GM12864 (cell line): ENCODE data around the gene ZFP92.

ENCODE experiments used
- DNase-seq: peaks from one replicate; pipeline ENCODE4 v3.0.0-alpha.2; 2011; ENCODE audit warnings: low read depth
- H3K4me3 ChIP-seq: 2 replicates; pipeline ENCODE4 v1.5.1; 2011; ENCODE audit warnings: mild to moderate bottlenecking, low read depth, low read length, control low read depth
- TF ChIP-seq, protein P1 (sequence below): IDR thresholded peaks from 2 replicates; pipeline ENCODE4 v1.5.1; 2011; ENCODE audit warnings: low read depth, mild to moderate bottlenecking, moderate library complexity, low read length, control low read depth, inconsistent platforms; ENCODE audit errors: missing control alignments

The ZFP92 gene

DNA sequence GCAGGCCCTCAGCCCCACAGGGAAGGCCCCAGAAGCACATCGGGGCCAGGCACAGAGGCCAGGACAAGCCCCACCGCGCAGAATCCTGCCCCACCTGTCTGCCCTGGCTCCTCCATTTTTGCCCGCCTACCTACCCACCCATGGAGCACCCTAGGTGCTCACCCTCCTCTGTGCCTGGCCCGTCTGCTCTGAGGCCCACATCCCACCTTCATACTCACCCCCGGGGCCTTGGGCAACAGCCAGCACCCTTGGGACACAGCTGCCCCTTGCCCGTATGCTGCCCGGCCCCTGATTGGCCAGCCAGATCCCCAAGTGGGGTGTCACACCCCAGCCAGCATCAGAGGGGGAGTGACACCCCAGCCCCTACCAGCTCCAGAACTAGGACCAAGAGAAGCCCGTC lies 45.4 kb downstream of the ZFP92 start:
- TF ChIP-seq, protein P1, sequence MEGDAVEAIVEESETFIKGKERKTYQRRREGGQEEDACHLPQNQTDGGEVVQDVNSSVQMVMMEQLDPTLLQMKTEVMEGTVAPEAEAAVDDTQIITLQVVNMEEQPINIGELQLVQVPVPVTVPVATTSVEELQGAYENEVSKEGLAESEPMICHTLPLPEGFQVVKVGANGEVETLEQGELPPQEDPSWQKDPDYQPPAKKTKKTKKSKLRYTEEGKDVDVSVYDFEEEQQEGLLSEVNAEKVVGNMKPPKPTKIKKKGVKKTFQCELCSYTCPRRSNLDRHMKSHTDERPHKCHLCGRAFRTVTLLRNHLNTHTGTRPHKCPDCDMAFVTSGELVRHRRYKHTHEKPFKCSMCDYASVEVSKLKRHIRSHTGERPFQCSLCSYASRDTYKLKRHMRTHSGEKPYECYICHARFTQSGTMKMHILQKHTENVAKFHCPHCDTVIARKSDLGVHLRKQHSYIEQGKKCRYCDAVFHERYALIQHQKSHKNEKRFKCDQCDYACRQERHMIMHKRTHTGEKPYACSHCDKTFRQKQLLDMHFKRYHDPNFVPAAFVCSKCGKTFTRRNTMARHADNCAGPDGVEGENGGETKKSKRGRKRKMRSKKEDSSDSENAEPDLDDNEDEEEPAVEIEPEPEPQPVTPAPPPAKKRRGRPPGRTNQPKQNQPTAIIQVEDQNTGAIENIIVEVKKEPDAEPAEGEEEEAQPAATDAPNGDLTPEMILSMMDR = no peak
- H3K4me3 ChIP-seq = no peak overlapping the region
- no peak for DNase-seq

DNA sequence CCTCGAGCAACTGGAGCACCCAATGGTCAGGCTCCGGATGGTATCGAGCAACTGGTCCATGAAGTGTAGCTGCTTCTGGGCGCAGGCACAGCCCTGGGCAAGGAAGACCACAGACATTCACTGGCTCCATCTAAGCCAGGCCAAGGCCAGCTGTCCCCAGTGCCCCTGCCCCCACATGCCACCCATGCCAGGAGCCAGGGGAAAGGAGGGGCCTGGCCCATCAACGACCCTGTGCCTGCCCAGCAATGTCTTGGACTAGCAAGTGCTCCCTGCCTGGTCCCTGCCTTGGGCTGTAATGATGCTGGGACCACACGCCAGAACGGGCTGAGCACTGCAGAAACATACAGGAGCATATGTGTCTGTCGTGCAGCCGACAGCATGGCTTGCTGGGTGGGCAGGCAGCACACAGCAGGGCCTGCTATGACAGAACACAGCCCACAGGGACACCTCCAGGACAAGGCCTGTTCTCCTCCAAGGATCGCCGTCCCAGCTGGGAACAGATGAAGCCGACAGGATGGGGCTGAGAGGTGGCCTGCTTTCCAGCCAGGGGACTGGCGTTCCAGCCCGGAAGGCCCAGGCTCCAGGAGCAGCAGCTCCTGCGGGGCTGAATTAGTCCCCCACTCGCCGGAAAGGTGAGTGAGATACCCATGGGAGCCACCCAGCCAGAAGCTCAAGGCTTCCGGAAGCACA lies 46.0 kb downstream of the ZFP92 start:
- DNase-seq = no peak

DNA sequence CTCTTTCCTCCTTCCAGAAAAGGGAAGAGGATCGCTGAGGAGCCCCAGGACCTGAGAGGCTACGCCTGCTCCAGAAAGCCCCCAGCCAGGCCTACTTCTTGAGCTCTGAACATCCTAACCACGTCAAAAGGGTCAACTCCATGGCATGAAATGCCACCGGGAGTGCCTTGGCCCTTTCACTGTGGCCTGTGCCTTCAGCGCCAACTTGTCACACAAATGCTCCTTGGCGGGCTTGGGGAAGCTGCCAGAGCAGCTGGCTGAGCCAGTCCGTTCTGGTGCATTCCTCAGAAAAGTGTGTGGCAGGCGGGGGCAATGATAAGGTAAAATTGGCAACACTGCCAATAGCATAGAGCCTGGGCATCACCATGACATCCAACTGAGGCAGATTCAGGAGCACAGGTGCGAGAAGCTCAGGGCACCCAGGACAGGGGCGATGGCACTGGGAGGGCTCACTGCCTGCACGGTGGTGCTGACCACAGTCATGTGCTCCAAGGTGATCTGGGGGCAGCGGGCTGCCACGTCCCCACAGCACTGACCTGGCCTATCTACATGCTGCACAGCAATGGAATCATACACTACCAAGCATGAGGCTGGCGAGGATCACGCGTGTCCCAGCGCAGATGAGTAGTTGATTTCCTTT lies 46.7 kb downstream of the ZFP92 start:
- no peak for DNase-seq
- TF ChIP-seq, protein P1 = no peak
- H3K4me3 ChIP-seq = no peak overlapping the region

More for the DNA sequence above, 46.0 kb downstream of the ZFP92 start:
- H3K4me3 ChIP-seq = no peak overlapping the region
- TF ChIP-seq, protein P1 = no peak

DNA sequence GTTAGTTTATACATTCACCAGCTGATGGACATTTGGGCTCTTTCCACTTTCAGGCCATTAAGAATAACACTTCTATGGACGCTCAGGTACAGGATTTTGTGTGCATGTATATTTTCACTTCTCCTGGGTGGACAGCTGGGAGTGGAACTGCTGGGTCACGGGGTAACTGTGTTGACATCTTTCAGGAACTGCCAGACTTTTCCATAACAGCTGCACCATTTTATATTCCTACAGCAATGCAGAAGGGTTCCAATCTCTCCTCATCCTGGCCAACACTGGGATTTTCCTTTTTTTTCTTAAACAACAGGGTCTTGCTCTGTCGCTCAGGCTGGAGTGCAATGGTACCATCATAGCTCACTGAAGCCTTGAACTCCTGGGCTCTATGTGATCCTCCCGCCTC lies 47.2 kb downstream of the ZFP92 start:
- DNase-seq = no peak
- TF ChIP-seq, protein P1 = no peak
- no peak overlapping the region for H3K4me3 ChIP-seq

DNA sequence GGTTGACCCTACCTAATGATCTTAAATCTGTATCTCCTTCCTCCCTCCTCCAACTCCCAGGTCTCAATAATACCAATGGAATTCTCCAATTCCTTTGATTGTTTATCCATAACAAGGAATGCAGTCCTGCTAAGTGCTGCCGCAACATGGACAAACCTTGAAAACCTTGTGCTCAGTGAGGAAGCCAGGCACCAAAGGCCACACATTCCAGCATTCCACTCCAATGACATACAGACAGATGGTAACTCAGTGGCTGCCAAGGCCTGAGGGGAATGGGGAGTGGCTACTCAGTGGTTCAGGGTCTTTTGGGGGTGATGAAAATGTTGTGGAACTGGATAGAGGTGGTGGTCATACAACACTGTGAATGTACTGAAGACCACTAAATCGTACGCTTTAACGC lies 48.7 kb downstream of the ZFP92 start:
- TF ChIP-seq, protein P1 = no peak
- no peak for DNase-seq
- H3K4me3 ChIP-seq = no peak overlapping the region

DNA sequence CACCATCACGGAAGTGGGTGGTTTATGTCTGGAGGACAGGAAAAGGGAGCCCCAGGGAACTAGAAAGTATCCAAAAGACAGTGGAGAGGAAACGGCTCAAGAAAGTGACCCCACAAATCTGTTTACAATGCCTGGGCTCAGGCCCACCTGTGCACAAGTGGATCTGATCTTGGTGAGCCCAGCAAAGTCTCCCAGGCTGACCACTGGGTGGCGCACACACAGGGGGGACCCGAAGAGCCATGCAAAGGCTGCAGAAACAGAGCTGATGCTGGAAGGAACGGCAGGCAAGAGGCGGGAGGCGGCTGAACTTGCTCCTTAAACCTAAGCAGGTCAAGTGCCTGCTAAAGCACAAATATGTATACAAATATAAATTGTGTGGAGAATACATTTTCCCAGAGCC lies 49.6 kb downstream of the ZFP92 start:
- DNase-seq = no peak
- no peak overlapping the region for H3K4me3 ChIP-seq

More for the DNA sequence above, 49.6 kb downstream of the ZFP92 start:
- TF ChIP-seq, protein P1 = peak; percentile 68
